MM.1S (cell line): Measurements from ENCODE around the gene GRB7.
A peak's percentile ranks its signal among the peaks of the same experiment; 100 is the strongest.
"Not testable (repeated sequence)": the region's sequence is repeated elsewhere in the genome, so short reads cannot be mapped to it uniquely, and the experiment has no call there.

Source experiments
- DNase-seq: peaks from one replicate; pipeline ENCODE4 v3.0.0-alpha.2; 2015
- H2AFZ ChIP-seq: fragments of 300-600 bp; sonication (generic); 2 replicates; pipeline ENCODE4 v1.6.0; 2016; ENCODE audit warnings: antibody characterized with exemption, low read length
- H3F3A ChIP-seq: fragments of 300-600 bp; sonication (generic); 2 replicates; pipeline ENCODE4 v1.6.1; 2016; ENCODE audit warnings: mild to moderate bottlenecking, antibody characterized with exemption, low read length, moderate library complexity, mixed read lengths; ENCODE audit not compliant: insufficient read depth
- H3K27ac ChIP-seq: fragments of 300-600 bp; sonication (generic); 2 replicates; pipeline ENCODE4 v1.5.1; 2016; ENCODE audit warnings: mild to moderate bottlenecking, low read length
- H3K27me3 ChIP-seq: fragments of 300-600 bp; sonication (generic); replicated peaks from 2 replicates; pipeline ENCODE4 v1.6.0; 2016; ENCODE audit warnings: low read length; ENCODE audit not compliant: insufficient read depth
- H3K36me3 ChIP-seq: fragments of 300-600 bp; sonication (generic); replicated peaks from 2 replicates; pipeline ENCODE4 v1.6.1; 2016; ENCODE audit warnings: mild to moderate bottlenecking, low read length, mixed read lengths; ENCODE audit not compliant: insufficient read depth
- H3K4me1 ChIP-seq: fragments of 300-600 bp; sonication (generic); 2 replicates; pipeline ENCODE4 v1.6.1; 2016; ENCODE audit warnings: low read length, mixed read lengths
- H3K4me2 ChIP-seq: fragments of 300-600 bp; sonication (generic); 2 replicates; pipeline ENCODE4 v1.6.0; 2016; ENCODE audit warnings: low read depth, low read length
- H3K4me3 ChIP-seq: fragments of 300-600 bp; sonication (generic); 2 replicates; pipeline ENCODE4 v1.5.1; 2016; ENCODE audit warnings: low read length, mixed read lengths
- H3K79me2 ChIP-seq: fragments of 300-600 bp; sonication (generic); 2 replicates; pipeline ENCODE4 v1.6.1; 2016; ENCODE audit warnings: mixed run types, low read length, mixed read lengths
- H3K9ac ChIP-seq: fragments of 300-600 bp; sonication (generic); 2 replicates; pipeline ENCODE4 v1.6.1; 2016; ENCODE audit warnings: low read length, mixed read lengths
- H3K9me2 ChIP-seq: fragments of 300-600 bp; sonication (generic); replicated peaks from 2 replicates; pipeline ENCODE4 v1.6.1; 2016; ENCODE audit warnings: mild to moderate bottlenecking, low read length, mixed read lengths; ENCODE audit not compliant: insufficient read depth
- H3K9me3 ChIP-seq: fragments of 300-600 bp; sonication (generic); replicated peaks from 2 replicates; pipeline ENCODE4 v1.6.1; 2016; ENCODE audit warnings: mild to moderate bottlenecking, low read length, mixed read lengths; ENCODE audit not compliant: insufficient read depth
- H4K20me1 ChIP-seq: fragments of 300-600 bp; sonication (generic); 2 replicates; pipeline ENCODE4 v1.6.1; 2016; ENCODE audit warnings: mild to moderate bottlenecking, low read length, moderate library complexity, mixed read lengths; ENCODE audit not compliant: insufficient read depth
- CTCF ChIP-seq: fragments of 300-600 bp; sonication (generic); IDR thresholded peaks from 2 replicates; pipeline ENCODE4 v1.5.1; 2016; ENCODE audit warnings: antibody characterized with exemption, low read length, mixed read lengths
- EZH2 ChIP-seq: fragments of 300-600 bp; sonication (generic); optimal IDR thresholded peaks from 2 replicates; pipeline ENCODE3; 2017; ENCODE audit warnings: low read depth, mild to moderate bottlenecking, antibody characterized with exemption, low read length, mixed read lengths
- EZH2phosphoT487 ChIP-seq: fragments of 300-600 bp; sonication (generic); IDR thresholded peaks from 2 replicates; pipeline ENCODE4 v1.6.1; 2018; ENCODE audit warnings: antibody characterized with exemption, low read length

Gene GRB7

GRCh38 chr17:39706921-39707337 lies 30.8 kb upstream of the GRB7 start:
- peak overlapping the region; percentile 68 for H2AFZ ChIP-seq
- H3K27ac ChIP-seq: no peak overlapping the region
- no peaks in the 10 kb centered on the region for H3F3A ChIP-seq
- no peak for TF ChIP-seq EZH2
- TF ChIP-seq CTCF: no peak
- TF ChIP-seq EZH2phosphoT487: no peak
- no peaks in the 10 kb centered on the region for H4K20me1 ChIP-seq
- H3K9me2 ChIP-seq: no peaks in the 10 kb centered on the region
- H3K9me3 ChIP-seq: no peaks in the 10 kb centered on the region
- DNase-seq: peak; percentile 46
- H3K4me2 ChIP-seq: no peak overlapping the region
- H3K4me3 ChIP-seq: no peak overlapping the region
- peaks cover 27% of the 10 kb centered on the region for H3K4me1 ChIP-seq
- no peaks in the 10 kb centered on the region for H3K79me2 ChIP-seq
- no peaks in the 10 kb centered on the region for H3K27me3 ChIP-seq
- no peak overlapping the region for H3K9ac ChIP-seq
- H3K36me3 ChIP-seq: no peaks in the 10 kb centered on the region

- H3K27me3 ChIP-seq: no peaks in the 10 kb centered on the region
- H3K4me3 ChIP-seq: no peak overlapping the region
- no peaks in the 10 kb centered on the region for H3K9me2 ChIP-seq
- peaks cover 10% of the 10 kb centered on the region for H3K4me1 ChIP-seq
- no peak overlapping the region for H3K27ac ChIP-seq
- H2AFZ ChIP-seq: no peak overlapping the region
- H3F3A ChIP-seq: no peaks in the 10 kb centered on the region
- H3K4me2 ChIP-seq: no peak overlapping the region
- H3K36me3 ChIP-seq: no peaks in the 10 kb centered on the region
- DNase-seq: no peak
- TF ChIP-seq EZH2phosphoT487: no peak
- TF ChIP-seq CTCF: no peak
- TF ChIP-seq EZH2: no peak
- no peaks in the 10 kb centered on the region for H3K79me2 ChIP-seq
- no peak overlapping the region for H3K9ac ChIP-seq
- H3K9me3 ChIP-seq: no peaks in the 10 kb centered on the region
- no peaks in the 10 kb centered on the region for H4K20me1 ChIP-seq
Measured at GRCh38 chr17:39709319-39709997, 28.3 kb upstream of the GRB7 start.

- Histone ChIP-seq H2AFZ (no peak overlapping the region), H3K27ac (no peak overlapping the region), H3K9me3 (no peaks in the 10 kb centered on the region), H3K79me2 (no peaks in the 10 kb centered on the region), H3K4me1 (peaks cover 10% of the 10 kb centered on the region), H3K4me2 (no peak overlapping the region), H3K36me3 (no peaks in the 10 kb centered on the region), H4K20me1 (no peaks in the 10 kb centered on the region), H3F3A (no peaks in the 10 kb centered on the region), H3K4me3 (no peak overlapping the region), H3K9me2 (no peaks in the 10 kb centered on the region), H3K9ac (no peak overlapping the region), H3K27me3 (no peaks in the 10 kb centered on the region)
- no peak for DNase-seq
- no peak for TF ChIP-seq CTCF
- no peak for TF ChIP-seq EZH2
- TF ChIP-seq EZH2phosphoT487: no peak
Measured at GRCh38 chr17:39709998-39710964, 27.5 kb upstream of the GRB7 start.

GRCh38 chr17:39711071-39711470 lies 26.7 kb upstream of the GRB7 start:
- H3K4me1 ChIP-seq: peaks cover 10% of the 10 kb centered on the region
- H3K9ac ChIP-seq, H3K27me3 ChIP-seq, H2AFZ ChIP-seq, H3K4me3 ChIP-seq, H3K4me2 ChIP-seq, H3K9me2 ChIP-seq, H3K36me3 ChIP-seq, DNase-seq, H3K79me2 ChIP-seq, H4K20me1 ChIP-seq, H3F3A ChIP-seq, H3K27ac ChIP-seq, H3K9me3 ChIP-seq: not testable (repeated sequence)
